WTC11 (cell line): ENCODE results near the gene RGS19. TPM values are rescaled to one million over a fixed set of nuclear protein-coding genes. Genes with fewer than 3 reads are reported as not detected.

Source experiments
- ATAC-seq: fragments of 200-7000 bp; cut with Tn5 transposase; 2 replicates; pipeline ENCODE4 v1.10.0; 2021; ENCODE audit warnings: mild to moderate bottlenecking, moderate library complexity
- CTCF ChIA-PET: fragments of 300-600 bp; sonication (Branson Sonifier 250); formaldehyde crosslinking; loops from one replicate; lab custom pipeline; 2021; ENCODE audit warnings: antibody characterized with exemption; lab: Charles Lee
- POLR2A ChIA-PET: fragments of 350-600 bp; sonication (Branson Sonifier 250); formaldehyde crosslinking; loops from one replicate; lab custom pipeline; 2021; ENCODE audit warnings: antibody characterized with exemption; lab: Charles Lee
- DNase-seq: peaks from one replicate; pipeline ENCODE4 v3.0.0; 2021; ENCODE audit warnings: low spot score
- H3K27ac Mint-ChIP-seq: 2 replicates; pipeline ENCODE4 v1.8.0; 2021; ENCODE audit warnings: mixed read lengths
- H3K27me3 Mint-ChIP-seq: 2 replicates; pipeline ENCODE4 v1.8.0; 2021; ENCODE audit warnings: low read depth, mild to moderate bottlenecking, moderate library complexity, mixed read lengths
- H3K36me3 Mint-ChIP-seq: 2 replicates; pipeline ENCODE4 v1.8.0; 2021; ENCODE audit warnings: mixed read lengths
- H3K4me1 Mint-ChIP-seq: 2 replicates; pipeline ENCODE4 v1.8.0; 2022; ENCODE audit warnings: mixed read lengths
- H3K4me3 Mint-ChIP-seq: 2 replicates; pipeline ENCODE4 v1.8.0; 2021; ENCODE audit warnings: mild to moderate bottlenecking, moderate library complexity, mixed read lengths
- H3K9me3 Mint-ChIP-seq: 2 replicates; pipeline ENCODE4 v1.8.0; 2021; ENCODE audit warnings: mixed read lengths
- CREB1 ChIP-seq: sonication (generic); formaldehyde crosslinking; IDR thresholded peaks from 2 replicates; pipeline ENCODE4 v1.8.0; 2023; ENCODE audit warnings: mild to moderate bottlenecking, missing genetic modification reagents
- CREM ChIP-seq: sonication (generic); formaldehyde crosslinking; IDR thresholded peaks from 2 replicates; pipeline ENCODE4 v1.8.1; 2022; ENCODE audit warnings: mild to moderate bottlenecking, missing genetic modification reagents, moderate library complexity
- ETV6 ChIP-seq: sonication (generic); formaldehyde crosslinking; IDR thresholded peaks from 2 replicates; pipeline ENCODE4 v1.8.1; 2022; ENCODE audit warnings: mild to moderate bottlenecking, missing genetic modification reagents
- IRF2 ChIP-seq: sonication (generic); formaldehyde crosslinking; IDR thresholded peaks from 2 replicates; pipeline ENCODE4 v1.8.0; 2022; ENCODE audit warnings: low read depth, missing genetic modification reagents, borderline replicate concordance
- JAZF1 ChIP-seq: fragments of 250-450 bp; sonication (Bioruptor Pico); IDR thresholded peaks from 2 replicates; pipeline ENCODE4 v1.9.0; 2021; ENCODE audit warnings: moderate library complexity, mild to moderate bottlenecking, inconsistent platforms
- MYBL2 ChIP-seq: sonication (generic); formaldehyde crosslinking; IDR thresholded peaks from 2 replicates; pipeline ENCODE4 v1.8.1; 2023; ENCODE audit warnings: mild to moderate bottlenecking, moderate library complexity, missing genetic modification reagents
- TEAD4 ChIP-seq: sonication (generic); formaldehyde crosslinking; IDR thresholded peaks from 2 replicates; pipeline ENCODE4 v1.8.0; 2022; ENCODE audit warnings: mild to moderate bottlenecking, missing genetic modification reagents
- ZNF121 ChIP-seq: sonication (generic); formaldehyde crosslinking; IDR thresholded peaks from 2 replicates; pipeline ENCODE4 v1.8.0; 2023; ENCODE audit warnings: missing genetic modification reagents
- total RNA-seq: library from RNA; stranded (reverse); gene quantifications from 3 replicates; pipeline ENCODE4 v1.2.3, GENCODE V29; 2021
- TF ChIP-seq, protein P1 (sequence below): sonication (generic); formaldehyde crosslinking; conservative IDR thresholded peaks from 2 replicates; pipeline ENCODE4 v1.8.1; 2022; ENCODE audit warnings: mild to moderate bottlenecking, missing genetic modification reagents
- TF ChIP-seq, protein P2 (sequence below): sonication (generic); formaldehyde crosslinking; IDR thresholded peaks from 2 replicates; pipeline ENCODE4 v1.8.0; 2023; ENCODE audit warnings: missing genetic modification reagents
- TF ChIP-seq, protein P3 (sequence below): fragments of 250-450 bp; sonication (Bioruptor Pico); IDR thresholded peaks from 2 replicates; pipeline ENCODE4 v1.9.0; 2021; ENCODE audit warnings: mild to moderate bottlenecking
- TF ChIP-seq, protein P4 (sequence below): fragments of 250-450 bp; sonication (Bioruptor Pico); IDR thresholded peaks from 2 replicates; pipeline ENCODE4 v1.9.0; 2021; ENCODE audit warnings: mild to moderate bottlenecking, borderline replicate concordance
- TF ChIP-seq, protein P5 (sequence below): sonication (generic); formaldehyde crosslinking; IDR thresholded peaks from 2 replicates; pipeline ENCODE4 v1.8.0; 2022; ENCODE audit warnings: missing genetic modification reagents
- TF ChIP-seq, protein P6 (sequence below): fragments of 250-450 bp; sonication (Bioruptor Pico); conservative IDR thresholded peaks from 2 replicates; pipeline ENCODE4 v1.9.0; 2021; ENCODE audit warnings: mild to moderate bottlenecking

Gene RGS19
- total RNA-seq, 1 experiment from 2014 or later = 13.8 TPM

DNA sequence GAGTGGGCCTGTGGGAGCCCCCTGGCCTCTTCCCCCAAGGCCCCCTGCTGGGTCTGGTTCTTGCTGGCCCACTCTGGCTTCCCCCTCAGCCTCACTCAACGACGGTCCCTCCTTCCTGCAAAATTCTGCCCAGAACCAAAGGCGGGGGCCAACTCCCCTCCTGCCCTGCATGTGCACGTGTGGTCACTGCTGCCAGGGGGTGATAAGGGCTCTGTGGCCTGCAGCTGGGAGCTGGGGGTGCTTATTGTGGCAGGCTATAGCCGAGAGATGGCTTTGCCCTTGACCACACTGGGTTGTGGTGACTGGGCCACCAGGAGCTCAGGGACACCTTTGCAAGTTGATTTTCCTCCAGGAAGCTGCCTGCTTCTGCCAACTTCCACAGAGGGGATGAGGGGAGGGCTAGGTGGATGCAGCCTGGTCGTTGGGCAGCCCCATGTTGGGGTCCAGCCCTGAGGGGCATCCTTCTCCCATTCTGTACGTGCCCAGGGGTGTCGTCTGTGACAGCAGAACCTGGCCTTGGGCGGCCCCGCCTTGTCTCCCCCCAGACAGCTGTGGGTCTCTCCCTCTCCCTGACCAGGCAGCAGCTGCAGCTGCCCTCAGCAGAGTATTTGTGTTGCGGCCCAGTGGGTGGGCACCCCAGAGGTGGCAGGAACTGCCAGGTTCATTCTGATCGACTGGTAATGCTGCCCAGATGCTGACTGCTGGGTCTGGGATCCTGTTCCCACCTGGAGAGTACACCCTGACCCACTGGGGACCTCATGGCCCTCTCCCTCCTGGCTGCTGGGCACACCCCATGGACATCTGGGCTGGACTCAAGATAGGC lies 10.7 kb downstream of the RGS19 start:
- ChIA-PET POLR2A (no interaction called here), CTCF (interaction anchor here (0.7 to 2.2 kb wide), 4 partner anchors 14 to 51 kb away, joined by 3 to 12 read pairs (median 8); no protein-coding TSS in a partner anchor)
- Mint-ChIP-seq H3K36me3 (no peaks in the 10 kb centered on the region), H3K9me3 (no peaks in the 10 kb centered on the region), H3K27ac (no peak overlapping the region), H3K27me3 (peaks cover 2% of the 10 kb centered on the region; the same call in 1 of the 2 replicates), H3K4me1 (peaks cover 26% of the 10 kb centered on the region), H3K4me3 (no peak overlapping the region)
- no peak for TF ChIP-seq IRF2
- ATAC-seq (no peak), DNase-seq (no peak)

DNA sequence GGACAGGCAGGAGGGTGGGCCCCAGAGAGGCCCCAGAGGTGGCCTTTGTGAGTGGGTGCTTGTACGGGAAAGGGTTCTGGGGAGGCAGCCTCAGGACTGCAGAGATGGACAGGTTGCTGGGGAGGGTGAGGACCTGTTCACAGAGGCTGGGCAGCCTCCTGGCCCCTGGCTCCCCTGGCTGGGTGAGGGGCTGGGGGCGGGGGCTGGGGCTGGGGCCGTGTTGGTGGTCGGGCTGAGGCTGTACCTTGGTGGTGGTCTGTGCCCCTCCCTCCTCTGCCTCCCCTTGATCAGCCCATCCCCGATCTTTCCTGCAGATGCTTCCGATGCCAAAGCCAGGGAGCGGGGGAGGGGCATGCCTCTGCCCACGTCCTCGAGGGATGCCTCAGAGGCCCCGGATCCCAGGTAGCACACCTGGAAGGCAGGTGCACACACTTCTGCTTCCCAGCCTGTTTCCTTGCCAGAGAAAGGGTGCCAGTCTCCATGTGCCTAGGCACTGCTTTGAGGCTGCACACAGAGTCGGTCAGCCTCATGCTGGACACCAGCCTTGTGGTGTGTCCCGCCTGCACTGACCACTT lies 11.5 kb downstream of the RGS19 start:
- DNase-seq = no peak
- peak overlapping the region; percentile 74; the same call in 1 of the 2 replicates for H3K27ac Mint-ChIP-seq
- ChIA-PET POLR2A (no interaction called here), CTCF (interaction anchor here (0.7 kb wide), 1 partner anchor 29 kb away, joined by 3 read pairs; no protein-coding TSS in a partner anchor)
- TF ChIP-seq TEAD4 (no peak), MYBL2 (CRISPR knock-in tag) (no peak), JAZF1 (CRISPR knock-in tag) (no peak)
- TF ChIP-seq, protein P1, sequence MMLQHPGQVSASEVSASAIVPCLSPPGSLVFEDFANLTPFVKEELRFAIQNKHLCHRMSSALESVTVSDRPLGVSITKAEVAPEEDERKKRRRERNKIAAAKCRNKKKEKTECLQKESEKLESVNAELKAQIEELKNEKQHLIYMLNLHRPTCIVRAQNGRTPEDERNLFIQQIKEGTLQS (CRISPR knock-in tag) = no peak
- TF ChIP-seq, protein P2, sequence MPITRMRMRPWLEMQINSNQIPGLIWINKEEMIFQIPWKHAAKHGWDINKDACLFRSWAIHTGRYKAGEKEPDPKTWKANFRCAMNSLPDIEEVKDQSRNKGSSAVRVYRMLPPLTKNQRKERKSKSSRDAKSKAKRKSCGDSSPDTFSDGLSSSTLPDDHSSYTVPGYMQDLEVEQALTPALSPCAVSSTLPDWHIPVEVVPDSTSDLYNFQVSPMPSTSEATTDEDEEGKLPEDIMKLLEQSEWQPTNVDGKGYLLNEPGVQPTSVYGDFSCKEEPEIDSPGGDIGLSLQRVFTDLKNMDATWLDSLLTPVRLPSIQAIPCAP = no peak
- TF ChIP-seq, protein P3, sequence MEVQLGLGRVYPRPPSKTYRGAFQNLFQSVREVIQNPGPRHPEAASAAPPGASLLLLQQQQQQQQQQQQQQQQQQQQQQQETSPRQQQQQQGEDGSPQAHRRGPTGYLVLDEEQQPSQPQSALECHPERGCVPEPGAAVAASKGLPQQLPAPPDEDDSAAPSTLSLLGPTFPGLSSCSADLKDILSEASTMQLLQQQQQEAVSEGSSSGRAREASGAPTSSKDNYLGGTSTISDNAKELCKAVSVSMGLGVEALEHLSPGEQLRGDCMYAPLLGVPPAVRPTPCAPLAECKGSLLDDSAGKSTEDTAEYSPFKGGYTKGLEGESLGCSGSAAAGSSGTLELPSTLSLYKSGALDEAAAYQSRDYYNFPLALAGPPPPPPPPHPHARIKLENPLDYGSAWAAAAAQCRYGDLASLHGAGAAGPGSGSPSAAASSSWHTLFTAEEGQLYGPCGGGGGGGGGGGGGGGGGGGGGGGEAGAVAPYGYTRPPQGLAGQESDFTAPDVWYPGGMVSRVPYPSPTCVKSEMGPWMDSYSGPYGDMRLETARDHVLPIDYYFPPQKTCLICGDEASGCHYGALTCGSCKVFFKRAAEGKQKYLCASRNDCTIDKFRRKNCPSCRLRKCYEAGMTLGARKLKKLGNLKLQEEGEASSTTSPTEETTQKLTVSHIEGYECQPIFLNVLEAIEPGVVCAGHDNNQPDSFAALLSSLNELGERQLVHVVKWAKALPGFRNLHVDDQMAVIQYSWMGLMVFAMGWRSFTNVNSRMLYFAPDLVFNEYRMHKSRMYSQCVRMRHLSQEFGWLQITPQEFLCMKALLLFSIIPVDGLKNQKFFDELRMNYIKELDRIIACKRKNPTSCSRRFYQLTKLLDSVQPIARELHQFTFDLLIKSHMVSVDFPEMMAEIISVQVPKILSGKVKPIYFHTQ (CRISPR knock-in tag) = no peak
- ATAC-seq = no peak
- H3K4me3 Mint-ChIP-seq = no peak overlapping the region
- H3K36me3 Mint-ChIP-seq = no peaks in the 10 kb centered on the region
- H3K9me3 Mint-ChIP-seq = no peaks in the 10 kb centered on the region
- peaks cover 2% of the 10 kb centered on the region; the same call in 1 of the 2 replicates for H3K27me3 Mint-ChIP-seq
- peaks cover 26% of the 10 kb centered on the region for H3K4me1 Mint-ChIP-seq

DNA sequence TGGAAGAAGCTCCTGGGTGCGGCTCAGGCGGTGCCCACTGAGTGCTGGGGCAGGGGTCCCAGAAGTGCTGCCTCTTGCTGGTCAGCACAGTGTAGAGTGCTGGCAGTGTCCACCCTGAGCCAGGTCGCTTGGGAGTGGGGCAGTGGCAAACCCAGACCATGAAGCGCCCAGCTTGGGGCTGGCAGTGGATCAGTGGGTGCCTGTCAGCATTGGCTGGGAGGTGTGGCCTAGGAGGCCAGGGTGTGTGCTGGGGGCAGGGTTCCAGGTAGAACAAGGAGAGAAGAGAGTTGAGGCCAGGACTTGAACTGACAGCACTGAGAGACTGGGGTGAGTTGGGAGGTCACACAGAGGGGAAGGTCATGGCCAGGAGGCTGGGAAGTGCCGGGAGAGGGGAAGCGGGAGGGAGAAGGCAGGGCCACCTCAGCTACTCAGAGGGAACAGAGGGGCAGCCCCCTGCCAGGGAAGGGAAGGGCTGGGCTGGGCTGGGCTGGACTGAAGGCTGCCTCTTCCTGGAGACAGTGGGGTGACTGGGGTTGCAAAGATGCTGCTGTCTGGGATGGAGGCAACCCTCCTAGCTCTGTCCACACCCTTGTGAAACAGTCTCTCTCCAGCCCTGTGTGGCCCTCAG lies 12.2 kb downstream of the RGS19 start:
- H3K4me1 Mint-ChIP-seq = peaks cover 30% of the 10 kb centered on the region
- H3K27ac Mint-ChIP-seq = peak overlapping the region; percentile 30; the same call in 1 of the 2 replicates
- H3K4me3 Mint-ChIP-seq = no peak overlapping the region
- ATAC-seq (no peak), DNase-seq (no peak)
- POLR2A ChIA-PET = interaction anchor here (1.4 kb wide), 1 partner anchor 13 kb away, joined by 4 read pairs; the partner anchor contains the start of gene OPRL1
- H3K36me3 Mint-ChIP-seq = no peaks in the 10 kb centered on the region
- CTCF ChIA-PET = interaction anchor here (0.7 to 2.1 kb wide), 4 partner anchors 10 to 87 kb away, joined by 3 to 16 read pairs (median 7); partner anchors contain the start of genes OPRL1, PRPF6 and RGS19
- peaks cover 2% of the 10 kb centered on the region; the same call in 1 of the 2 replicates for H3K27me3 Mint-ChIP-seq
- no peaks in the 10 kb centered on the region for H3K9me3 Mint-ChIP-seq
- TF ChIP-seq, protein P4, sequence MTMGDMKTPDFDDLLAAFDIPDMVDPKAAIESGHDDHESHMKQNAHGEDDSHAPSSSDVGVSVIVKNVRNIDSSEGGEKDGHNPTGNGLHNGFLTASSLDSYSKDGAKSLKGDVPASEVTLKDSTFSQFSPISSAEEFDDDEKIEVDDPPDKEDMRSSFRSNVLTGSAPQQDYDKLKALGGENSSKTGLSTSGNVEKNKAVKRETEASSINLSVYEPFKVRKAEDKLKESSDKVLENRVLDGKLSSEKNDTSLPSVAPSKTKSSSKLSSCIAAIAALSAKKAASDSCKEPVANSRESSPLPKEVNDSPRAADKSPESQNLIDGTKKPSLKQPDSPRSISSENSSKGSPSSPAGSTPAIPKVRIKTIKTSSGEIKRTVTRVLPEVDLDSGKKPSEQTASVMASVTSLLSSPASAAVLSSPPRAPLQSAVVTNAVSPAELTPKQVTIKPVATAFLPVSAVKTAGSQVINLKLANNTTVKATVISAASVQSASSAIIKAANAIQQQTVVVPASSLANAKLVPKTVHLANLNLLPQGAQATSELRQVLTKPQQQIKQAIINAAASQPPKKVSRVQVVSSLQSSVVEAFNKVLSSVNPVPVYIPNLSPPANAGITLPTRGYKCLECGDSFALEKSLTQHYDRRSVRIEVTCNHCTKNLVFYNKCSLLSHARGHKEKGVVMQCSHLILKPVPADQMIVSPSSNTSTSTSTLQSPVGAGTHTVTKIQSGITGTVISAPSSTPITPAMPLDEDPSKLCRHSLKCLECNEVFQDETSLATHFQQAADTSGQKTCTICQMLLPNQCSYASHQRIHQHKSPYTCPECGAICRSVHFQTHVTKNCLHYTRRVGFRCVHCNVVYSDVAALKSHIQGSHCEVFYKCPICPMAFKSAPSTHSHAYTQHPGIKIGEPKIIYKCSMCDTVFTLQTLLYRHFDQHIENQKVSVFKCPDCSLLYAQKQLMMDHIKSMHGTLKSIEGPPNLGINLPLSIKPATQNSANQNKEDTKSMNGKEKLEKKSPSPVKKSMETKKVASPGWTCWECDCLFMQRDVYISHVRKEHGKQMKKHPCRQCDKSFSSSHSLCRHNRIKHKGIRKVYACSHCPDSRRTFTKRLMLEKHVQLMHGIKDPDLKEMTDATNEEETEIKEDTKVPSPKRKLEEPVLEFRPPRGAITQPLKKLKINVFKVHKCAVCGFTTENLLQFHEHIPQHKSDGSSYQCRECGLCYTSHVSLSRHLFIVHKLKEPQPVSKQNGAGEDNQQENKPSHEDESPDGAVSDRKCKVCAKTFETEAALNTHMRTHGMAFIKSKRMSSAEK (CRISPR knock-in tag) = no peak
- TF ChIP-seq ZNF121 = no peak
- no peak for TF ChIP-seq CREB1 (CRISPR knock-in tag)
- no peak for TF ChIP-seq CREM (CRISPR knock-in tag)
- TF ChIP-seq, protein P5, sequence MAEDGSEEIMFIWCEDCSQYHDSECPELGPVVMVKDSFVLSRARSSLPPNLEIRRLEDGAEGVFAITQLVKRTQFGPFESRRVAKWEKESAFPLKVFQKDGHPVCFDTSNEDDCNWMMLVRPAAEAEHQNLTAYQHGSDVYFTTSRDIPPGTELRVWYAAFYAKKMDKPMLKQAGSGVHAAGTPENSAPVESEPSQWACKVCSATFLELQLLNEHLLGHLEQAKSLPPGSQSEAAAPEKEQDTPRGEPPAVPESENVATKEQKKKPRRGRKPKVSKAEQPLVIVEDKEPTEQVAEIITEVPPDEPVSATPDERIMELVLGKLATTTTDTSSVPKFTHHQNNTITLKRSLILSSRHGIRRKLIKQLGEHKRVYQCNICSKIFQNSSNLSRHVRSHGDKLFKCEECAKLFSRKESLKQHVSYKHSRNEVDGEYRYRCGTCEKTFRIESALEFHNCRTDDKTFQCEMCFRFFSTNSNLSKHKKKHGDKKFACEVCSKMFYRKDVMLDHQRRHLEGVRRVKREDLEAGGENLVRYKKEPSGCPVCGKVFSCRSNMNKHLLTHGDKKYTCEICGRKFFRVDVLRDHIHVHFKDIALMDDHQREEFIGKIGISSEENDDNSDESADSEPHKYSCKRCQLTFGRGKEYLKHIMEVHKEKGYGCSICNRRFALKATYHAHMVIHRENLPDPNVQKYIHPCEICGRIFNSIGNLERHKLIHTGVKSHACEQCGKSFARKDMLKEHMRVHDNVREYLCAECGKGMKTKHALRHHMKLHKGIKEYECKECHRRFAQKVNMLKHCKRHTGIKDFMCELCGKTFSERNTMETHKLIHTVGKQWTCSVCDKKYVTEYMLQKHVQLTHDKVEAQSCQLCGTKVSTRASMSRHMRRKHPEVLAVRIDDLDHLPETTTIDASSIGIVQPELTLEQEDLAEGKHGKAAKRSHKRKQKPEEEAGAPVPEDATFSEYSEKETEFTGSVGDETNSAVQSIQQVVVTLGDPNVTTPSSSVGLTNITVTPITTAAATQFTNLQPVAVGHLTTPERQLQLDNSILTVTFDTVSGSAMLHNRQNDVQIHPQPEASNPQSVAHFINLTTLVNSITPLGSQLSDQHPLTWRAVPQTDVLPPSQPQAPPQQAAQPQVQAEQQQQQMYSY = no peak
- TF ChIP-seq ETV6 (CRISPR knock-in tag) = no peak
- TF ChIP-seq, protein P6, sequence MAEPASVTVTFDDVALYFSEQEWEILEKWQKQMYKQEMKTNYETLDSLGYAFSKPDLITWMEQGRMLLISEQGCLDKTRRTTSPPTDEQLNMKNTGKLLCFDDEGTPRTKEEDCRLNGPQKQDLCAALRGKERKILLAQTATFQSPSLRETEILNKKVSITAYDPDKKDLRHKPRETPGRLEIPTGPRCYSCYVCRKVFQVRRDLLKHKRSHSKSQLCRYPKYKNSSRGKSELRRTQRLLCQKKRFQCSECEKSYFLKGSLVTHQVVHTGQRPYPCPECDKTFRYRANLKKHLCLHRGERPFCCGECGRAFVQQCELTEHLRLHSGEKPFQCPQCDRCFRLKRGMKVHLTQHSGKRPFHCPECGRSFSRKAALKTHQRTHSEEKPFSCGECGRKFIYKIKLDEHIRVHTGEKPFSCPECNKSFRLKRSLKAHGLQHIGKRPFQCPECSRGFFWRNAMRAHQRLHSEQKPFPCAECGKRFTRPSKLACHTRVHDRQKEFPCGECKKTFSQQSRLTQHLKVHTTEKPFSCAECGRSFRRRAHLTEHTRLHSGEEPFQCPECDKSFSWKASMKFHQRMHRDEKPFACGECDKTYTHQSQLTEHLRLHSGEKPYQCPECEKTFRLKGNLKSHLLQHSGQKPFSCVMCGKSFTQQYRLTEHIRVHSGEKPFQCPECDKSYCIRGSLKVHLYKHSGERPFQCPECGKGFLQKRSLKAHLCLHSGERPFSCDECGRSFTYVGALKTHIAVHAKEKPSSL (CRISPR knock-in tag) = no peak
